SK-N-SH (cell line): ENCODE results near the gene CARD14. TPM values are rescaled to one million over a fixed set of nuclear protein-coding genes. Genes with fewer than 3 reads are reported as not detected.

Experiments
- CTCF ChIA-PET: fragments of 300-600, 350-600 bp; formaldehyde crosslinking; extraction: SDS; loops from one replicate; lab custom pipeline; 2021; lab: Yijun Ruan, JAX
- POLR2A ChIA-PET: fragments of 350-600 bp; sonication (Branson Sonifier 250); formaldehyde crosslinking; extraction: SDS; loops from one replicate; lab custom pipeline; 2020; ENCODE audit warnings: antibody characterized with exemption, inconsistent platforms; lab: Yijun Ruan, JAX
- DNase-seq: peaks from one replicate; pipeline ENCODE4 v3.0.0; 2012
- H2AFZ ChIP-seq: fragments of 200-600 bp; sonication (generic); 2 replicates; pipeline ENCODE4 v1.8.1; 2016; ENCODE audit warnings: antibody characterized with exemption, mild to moderate bottlenecking, low read depth
- H3F3A ChIP-seq: fragments of 200-600 bp; sonication (generic); replicated peaks from 2 replicates; pipeline ENCODE3; 2016; ENCODE audit warnings: antibody characterized with exemption, mild to moderate bottlenecking; ENCODE audit not compliant: insufficient read depth
- H3K27ac ChIP-seq, 2 experiments: fragments of 200-500 bp in 1 of 2; fragments of 200-600 bp in 1 of 2; sonication (Bioruptor generic) in 1 of 2; sonication (generic), shearing (Covaris generic) in 1 of 2; 2 replicates each; pipeline versions ENCODE4 v1.5.1 to v1.6.1; 2014 to 2016; ENCODE audit warnings: low read depth in 2 of 2, inconsistent platforms in 1 of 2, low read length in 1 of 2, mild to moderate bottlenecking in 1 of 2, mixed read lengths in 1 of 2
- H3K27me3 ChIP-seq: fragments of 200-600 bp; sonication (generic), shearing (Covaris generic); 2 replicates; pipeline ENCODE4 v1.6.1; 2016; ENCODE audit warnings: mixed run types; ENCODE audit not compliant: insufficient read depth
- H3K36me3 ChIP-seq, 2 experiments: fragments of 200-500 bp in 1 of 2; fragments of 200-600 bp in 1 of 2; sonication (Bioruptor generic) in 1 of 2; sonication (generic) in 1 of 2; replicated peaks in 1 of 2; 2 replicates each; pipeline versions ENCODE3 to v1.5.1; 2014 to 2016; ENCODE audit warnings: low read length in 1 of 2, mild to moderate bottlenecking in 1 of 2; ENCODE audit not compliant: insufficient read depth in 2 of 2, control insufficient read depth in 1 of 2
- H3K4me1 ChIP-seq, 2 experiments: fragments of 200-500 bp in 1 of 2; fragments of 200-600 bp in 1 of 2; sonication (Bioruptor generic) in 1 of 2; sonication (generic), shearing (Covaris generic) in 1 of 2; 2 replicates each; pipeline versions ENCODE4 v1.5.1 to v1.6.1; 2014 to 2016; ENCODE audit warnings: low read depth in 1 of 2, low read length in 1 of 2, mixed run types in 1 of 2; ENCODE audit not compliant: insufficient read depth in 2 of 2, control insufficient read depth in 1 of 2
- H3K4me2 ChIP-seq: fragments of 200-600 bp; sonication (generic), shearing (Covaris generic); 2 replicates; pipeline ENCODE4 v1.6.1; 2017; ENCODE audit warnings: mixed run types
- H3K4me3 ChIP-seq, 2 experiments: fragments of 200-500 bp in 1 of 2; fragments of 200-600 bp in 1 of 2; sonication (Bioruptor generic) in 1 of 2; sonication (generic), shearing (Covaris generic) in 1 of 2; 2 replicates each; pipeline versions ENCODE4 v1.5.1 to v1.8.1; 2014 to 2016; ENCODE audit warnings: low read depth in 2 of 2, inconsistent platforms in 1 of 2, low read length in 1 of 2, mild to moderate bottlenecking in 1 of 2, mixed read lengths in 1 of 2, moderate library complexity in 1 of 2
- H3K79me2 ChIP-seq: fragments of 200-600 bp; sonication (generic); 2 replicates; pipeline ENCODE4 v1.8.1; 2017; ENCODE audit warnings: mild to moderate bottlenecking; ENCODE audit not compliant: insufficient read depth
- H3K9ac ChIP-seq: fragments of 200-600 bp; sonication (generic); 2 replicates; pipeline ENCODE4 v1.6.1; 2017; ENCODE audit warnings: mixed run types
- H3K9me2 ChIP-seq: fragments of 200-600 bp; sonication (generic); 2 replicates; pipeline ENCODE4 v1.6.1; 2017; ENCODE audit warnings: mixed run types
- H3K9me3 ChIP-seq: fragments of 200-600 bp; sonication (generic); 2 replicates; pipeline ENCODE4 v1.6.1; 2017; ENCODE audit warnings: mixed run types, mild to moderate bottlenecking, moderate library complexity
- H4K20me1 ChIP-seq: fragments of 200-600 bp; sonication (generic); 2 replicates; pipeline ENCODE4 v1.6.1; 2017; ENCODE audit warnings: mild to moderate bottlenecking, mixed run types; ENCODE audit not compliant: insufficient read depth
- CHD2 ChIP-seq: fragments of 150-350 bp; IDR thresholded peaks from 2 replicates; pipeline ENCODE4 v1.6.1; 2018; ENCODE audit warnings: low read length; ENCODE audit not compliant: partially characterized antibody
- GABPA ChIP-seq: IDR thresholded peaks from 2 replicates; pipeline ENCODE4 v1.4.0; 2012; ENCODE audit warnings: low read depth, mild to moderate bottlenecking
- REST ChIP-seq: IDR thresholded peaks from 2 replicates; pipeline ENCODE4 v1.6.1; 2012; ENCODE audit warnings: mild to moderate bottlenecking, low read depth, low read length, moderate library complexity
- SMC3 ChIP-seq: IDR thresholded peaks from 2 replicates; pipeline ENCODE4 v1.6.1; 2012; ENCODE audit warnings: low read depth, low read length, improper control_type of control experiment
- TAF1 ChIP-seq: IDR thresholded peaks from 2 replicates; pipeline ENCODE4 v1.6.1; 2012; ENCODE audit warnings: low read depth, mild to moderate bottlenecking, low read length, moderate library complexity, borderline replicate concordance
- TCF12 ChIP-seq: IDR thresholded peaks from 2 replicates; pipeline ENCODE4 v1.4.0; 2012
- USF1 ChIP-seq: IDR thresholded peaks from 2 replicates; pipeline ENCODE4 v1.4.0; 2012; ENCODE audit warnings: low read depth, borderline replicate concordance
- WGBS: methylation state at CpG from one replicate; pipeline ENCODE4 v1.1.6; 2017; ENCODE audit warnings: low lambda C conversion rate; 5-methylcytosine and 5-hydroxymethylcytosine counted together
- polyA plus RNA-seq, 3 experiments: library from polyadenylated mRNA; depleted of rRNA; stranded (reverse); fragments of >200 nt; gene quantifications; 2 replicates each; pipeline ENCODE4 v1.2.3, GENCODE V29; 2012

The CARD14 gene
- polyA plus RNA-seq, 1 of the 3 experiments (the other 2 are of a cell fraction) = 0.05 TPM

- H2AFZ ChIP-seq = no peak overlapping the region
- no peaks in the 10 kb centered on the region for H3K4me1 ChIP-seq
- CTCF ChIA-PET = interaction anchor here (0.8 kb wide), 1 partner anchor 72 kb away, joined by 3 read pairs; the partner anchor contains the start of gene GAA
- no peak for DNase-seq
- no peaks in the 10 kb centered on the region for H4K20me1 ChIP-seq
- peaks cover 4% of the 10 kb centered on the region for H3K27me3 ChIP-seq
- H3K4me3 ChIP-seq = no peak overlapping the region
- H3F3A ChIP-seq = no peaks in the 10 kb centered on the region
- H3K79me2 ChIP-seq = no peaks in the 10 kb centered on the region
- TF ChIP-seq TAF1 (no peak), GABPA (no peak), REST (no peak), USF1 (no peak), TCF12 (no peak)
- no peak overlapping the region for H3K4me2 ChIP-seq
- 85% methylated on average over 6 of the region's 6 CpGs for WGBS
- no peaks in the 10 kb centered on the region for H3K9me2 ChIP-seq
- H3K9me3 ChIP-seq = no peaks in the 10 kb centered on the region
- no peak overlapping the region for H3K9ac ChIP-seq
- no peak overlapping the region for H3K27ac ChIP-seq
- no peaks in the 10 kb centered on the region for H3K36me3 ChIP-seq
- POLR2A ChIA-PET = no interaction called here
These were observed 4.1 kb downstream of the CARD14 start for GRCh38 chr17:80173916-80174315.

GRCh38 chr17:80176757-80177156 is 6.9 kb downstream of the CARD14 start:
- Histone ChIP-seq H3K27me3 (peaks cover 4% of the 10 kb centered on the region; the same call in 1 of the 2 replicates), H3K4me1 (no peaks in the 10 kb centered on the region), H3K9me3 (no peaks in the 10 kb centered on the region), H3K27ac (no peak overlapping the region), H3K9me2 (no peaks in the 10 kb centered on the region), H3K36me3 (no peaks in the 10 kb centered on the region), H3K4me3 (no peak overlapping the region), H3K79me2 (no peaks in the 10 kb centered on the region), H4K20me1 (no peaks in the 10 kb centered on the region), H3K4me2 (no peak overlapping the region), H3K9ac (no peak overlapping the region), H2AFZ (no peak overlapping the region), H3F3A (no peaks in the 10 kb centered on the region)
- TF ChIP-seq USF1 (no peak), SMC3 (no peak), CHD2 (no peak)
- CTCF ChIA-PET = interaction anchor here (0.6 kb wide), 1 partner anchor 187 kb away, joined by 3 read pairs; no protein-coding TSS in a partner anchor
- POLR2A ChIA-PET = no interaction called here
- DNase-seq = no peak
- WGBS = 85% methylated on average over 11 of the region's 11 CpGs
